ENCODE measurements around the gene SRPX.

DNA sequence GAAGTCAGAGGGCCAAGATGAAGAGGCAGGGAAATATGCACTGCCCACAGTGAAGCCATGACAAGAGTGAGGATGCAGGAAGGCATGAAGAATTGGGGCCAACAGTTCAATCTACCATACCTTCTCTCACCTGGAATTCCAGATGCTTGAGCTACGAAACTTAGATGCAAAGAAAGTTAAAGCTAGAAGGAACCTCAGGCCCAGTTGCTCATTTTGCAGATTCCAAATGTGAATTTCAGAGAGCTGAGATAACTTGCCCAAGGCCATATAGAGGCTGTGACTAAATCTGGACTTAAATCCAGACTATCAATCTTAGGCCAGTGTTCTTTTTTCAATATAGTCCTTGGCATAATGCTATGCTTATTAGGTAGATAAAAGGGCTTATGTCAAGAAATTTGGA lies 92.7 kb downstream of the SRPX start:
- TF ChIP-seq CTCF (IDR thresholded peaks at IDR 0.05; ENCODE audit: low read length): no peak
- TF ChIP-seq EZH2 (optimal IDR thresholded peaks at IDR 0.05; ENCODE audit: low read depth, low read length): no peak
